GM12801 (cell line): ENCODE data around the gene NIPBL.

Source experiments
- TF ChIP-seq, protein P1 (sequence below): IDR thresholded peaks from one replicate; pipeline ENCODE4 v1.5.1; 2011; ENCODE audit warnings: control low read depth; ENCODE audit not compliant: insufficient read length; ENCODE audit errors: extremely low read depth

NIPBL gene

DNA sequence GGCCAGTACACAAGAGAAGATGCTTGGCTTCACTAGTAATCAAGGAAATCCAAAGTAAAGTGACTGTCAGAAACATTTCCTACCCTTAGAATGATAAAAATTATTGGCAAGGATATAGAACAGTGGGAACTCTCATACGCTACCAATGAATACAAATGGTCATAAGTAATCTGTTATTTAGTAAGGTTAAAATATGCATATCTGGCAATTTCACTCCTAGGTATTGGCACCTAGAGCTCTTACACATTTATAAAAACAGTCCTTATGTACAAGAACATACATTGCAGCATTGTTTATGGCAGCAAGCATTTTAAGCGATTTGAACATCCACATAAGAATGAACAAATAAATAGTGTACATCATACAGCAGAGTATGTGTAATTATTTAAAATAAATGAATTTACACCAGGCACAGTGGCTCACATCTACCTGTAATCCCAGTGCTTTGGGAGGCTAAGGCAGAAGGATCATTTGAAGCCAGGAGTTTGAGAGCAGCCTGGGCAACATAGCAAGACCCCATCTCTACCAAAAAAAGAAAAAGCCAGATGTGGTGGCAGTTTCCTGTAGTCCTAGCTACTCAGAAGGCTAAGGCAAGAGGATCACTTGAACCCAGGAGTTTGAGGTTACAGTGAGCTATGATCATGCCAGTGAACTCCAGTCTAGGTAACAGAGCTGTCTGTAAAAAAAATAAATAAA lies 93.3 kb downstream of the NIPBL start:
- TF ChIP-seq, protein P1, sequence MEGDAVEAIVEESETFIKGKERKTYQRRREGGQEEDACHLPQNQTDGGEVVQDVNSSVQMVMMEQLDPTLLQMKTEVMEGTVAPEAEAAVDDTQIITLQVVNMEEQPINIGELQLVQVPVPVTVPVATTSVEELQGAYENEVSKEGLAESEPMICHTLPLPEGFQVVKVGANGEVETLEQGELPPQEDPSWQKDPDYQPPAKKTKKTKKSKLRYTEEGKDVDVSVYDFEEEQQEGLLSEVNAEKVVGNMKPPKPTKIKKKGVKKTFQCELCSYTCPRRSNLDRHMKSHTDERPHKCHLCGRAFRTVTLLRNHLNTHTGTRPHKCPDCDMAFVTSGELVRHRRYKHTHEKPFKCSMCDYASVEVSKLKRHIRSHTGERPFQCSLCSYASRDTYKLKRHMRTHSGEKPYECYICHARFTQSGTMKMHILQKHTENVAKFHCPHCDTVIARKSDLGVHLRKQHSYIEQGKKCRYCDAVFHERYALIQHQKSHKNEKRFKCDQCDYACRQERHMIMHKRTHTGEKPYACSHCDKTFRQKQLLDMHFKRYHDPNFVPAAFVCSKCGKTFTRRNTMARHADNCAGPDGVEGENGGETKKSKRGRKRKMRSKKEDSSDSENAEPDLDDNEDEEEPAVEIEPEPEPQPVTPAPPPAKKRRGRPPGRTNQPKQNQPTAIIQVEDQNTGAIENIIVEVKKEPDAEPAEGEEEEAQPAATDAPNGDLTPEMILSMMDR, result no peak

DNA sequence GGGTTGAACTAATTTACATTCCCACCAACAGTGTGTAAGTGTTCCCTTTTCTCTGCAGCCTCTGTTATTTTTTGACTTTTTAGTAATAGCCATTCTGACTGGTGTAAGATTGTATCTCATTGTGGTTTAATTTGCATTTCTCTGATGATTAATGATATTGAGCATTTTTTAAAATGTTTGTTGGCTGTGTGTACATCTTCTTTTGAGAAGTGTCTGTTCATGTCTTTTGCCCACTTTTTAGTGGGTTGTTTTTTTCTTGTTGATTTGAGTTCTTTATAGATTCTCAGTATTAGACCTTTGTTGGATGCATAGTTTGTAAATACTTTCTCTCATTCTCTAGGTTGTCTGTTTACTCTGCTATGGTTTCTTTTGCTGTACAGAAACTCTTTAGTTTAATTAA lies 101.6 kb downstream of the NIPBL start:
- TF ChIP-seq, protein P1, result no peak

DNA sequence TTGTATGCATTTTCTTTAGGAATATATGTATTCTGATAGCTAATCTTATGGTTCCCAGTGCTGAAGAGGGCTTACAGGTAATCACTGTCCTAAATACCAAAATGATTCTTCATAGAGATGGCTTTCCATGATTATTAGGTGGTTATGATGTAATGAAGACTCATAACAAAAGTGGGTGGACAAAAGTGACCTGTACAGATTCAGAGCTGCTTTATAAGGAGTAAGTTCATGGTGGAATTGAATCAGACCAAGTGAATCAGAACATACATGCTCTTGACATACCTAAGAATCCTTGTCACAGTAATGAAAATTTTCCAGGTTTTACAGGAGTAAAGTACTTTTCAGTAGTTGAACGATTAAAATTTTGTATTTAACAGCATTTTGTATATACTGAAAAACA lies 105.6 kb downstream of the NIPBL start:
- TF ChIP-seq, protein P1, result no peak

DNA sequence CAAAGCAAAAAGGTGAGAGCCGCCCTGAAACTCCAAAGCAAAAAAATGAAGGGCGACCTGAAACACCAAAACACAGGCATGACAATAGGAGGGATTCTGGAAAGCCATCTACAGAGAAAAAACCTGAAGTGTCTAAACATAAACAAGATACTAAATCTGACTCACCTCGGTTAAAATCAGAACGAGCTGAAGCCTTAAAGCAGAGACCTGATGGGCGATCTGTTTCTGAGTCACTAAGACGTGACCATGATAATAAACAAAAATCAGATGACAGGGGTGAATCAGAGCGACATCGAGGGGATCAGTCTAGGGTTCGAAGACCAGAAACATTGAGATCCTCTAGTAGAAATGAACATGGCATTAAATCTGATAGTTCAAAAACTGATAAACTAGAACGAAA lies 108.8 kb downstream of the NIPBL start:
- TF ChIP-seq, protein P1, result no peak

DNA sequence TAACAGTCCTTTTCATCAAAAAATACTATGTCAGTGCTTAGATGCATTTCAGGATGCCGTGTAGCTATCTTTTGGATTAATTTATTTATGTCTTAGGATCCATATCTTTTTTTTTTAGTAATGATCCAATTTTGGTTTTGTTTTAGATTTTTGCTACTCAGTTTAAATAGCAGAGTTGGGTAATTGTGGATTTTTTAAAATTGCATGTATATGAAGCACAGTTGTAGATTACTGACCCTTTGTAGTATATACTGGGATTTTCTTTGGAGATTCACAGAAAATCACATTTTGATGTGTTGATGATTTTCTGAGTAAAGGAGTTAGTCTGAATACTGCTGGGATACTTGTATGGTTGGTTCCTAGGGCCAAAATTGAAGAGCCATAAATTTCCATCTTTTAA lies 111.8 kb downstream of the NIPBL start:
- TF ChIP-seq, protein P1, result no peak

DNA sequence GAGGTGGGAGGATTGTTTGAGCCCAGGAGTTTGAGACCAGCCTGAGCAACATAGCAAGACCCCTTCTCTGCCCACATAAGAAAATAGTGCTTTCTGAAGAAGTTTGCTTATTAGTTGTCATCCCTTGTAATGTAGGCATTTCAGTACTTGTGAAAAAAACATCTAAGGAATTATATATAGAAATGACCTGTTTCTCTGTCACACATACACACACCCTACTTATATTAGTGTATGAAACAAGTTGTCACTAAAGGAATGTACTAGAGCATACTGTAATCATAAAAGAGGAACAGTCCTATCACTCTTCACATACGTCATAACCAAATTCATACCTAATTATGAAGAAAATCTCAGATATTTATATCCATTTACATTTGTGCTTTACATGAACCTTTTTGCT lies 122.0 kb downstream of the NIPBL start:
- TF ChIP-seq, protein P1, result no peak

DNA sequence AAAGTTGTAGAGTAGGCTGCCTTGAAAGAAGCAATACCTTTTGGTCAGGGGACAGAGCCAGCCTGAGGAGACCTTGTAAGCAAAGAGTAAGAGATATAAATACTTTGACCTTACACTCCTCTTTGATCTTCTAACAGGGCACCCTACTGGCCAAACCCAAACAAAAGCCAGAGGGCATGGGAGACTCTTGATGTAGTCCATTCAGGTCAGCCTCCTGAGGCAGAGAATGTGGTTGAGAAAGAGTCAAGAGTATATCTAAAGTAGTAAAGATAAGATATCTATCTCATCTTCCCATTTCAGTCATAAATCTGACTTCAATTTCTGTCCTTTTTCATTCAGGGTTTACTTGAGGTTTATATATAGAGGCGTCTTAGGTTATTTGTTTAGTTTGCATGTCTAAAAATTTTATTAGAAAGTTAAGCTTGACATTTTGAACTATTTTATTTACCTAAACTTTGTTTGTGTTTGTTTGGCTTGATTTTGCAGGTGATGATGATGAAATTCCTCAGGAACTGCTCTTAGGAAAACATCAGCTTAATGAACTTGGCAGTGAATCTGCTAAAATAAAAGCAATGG lies 125.7 kb downstream of the NIPBL start:
- TF ChIP-seq, protein P1, result no peak
